WTC11 (cell line): Measurements from ENCODE around the gene ZNF300.

Experiments
- ZNF281 ChIP-seq: sonication (generic); formaldehyde crosslinking; IDR thresholded peaks from 2 replicates; pipeline ENCODE4 v1.8.0; 2023; ENCODE audit warnings: mild to moderate bottlenecking, missing genetic modification reagents
- TF ChIP-seq, protein P1 (sequence below): fragments of 200-600 bp; IDR thresholded peaks from 2 replicates; pipeline ENCODE4 v1.8.0; 2022; ENCODE audit warnings: antibody characterized with exemption

- TF ChIP-seq, protein P1, sequence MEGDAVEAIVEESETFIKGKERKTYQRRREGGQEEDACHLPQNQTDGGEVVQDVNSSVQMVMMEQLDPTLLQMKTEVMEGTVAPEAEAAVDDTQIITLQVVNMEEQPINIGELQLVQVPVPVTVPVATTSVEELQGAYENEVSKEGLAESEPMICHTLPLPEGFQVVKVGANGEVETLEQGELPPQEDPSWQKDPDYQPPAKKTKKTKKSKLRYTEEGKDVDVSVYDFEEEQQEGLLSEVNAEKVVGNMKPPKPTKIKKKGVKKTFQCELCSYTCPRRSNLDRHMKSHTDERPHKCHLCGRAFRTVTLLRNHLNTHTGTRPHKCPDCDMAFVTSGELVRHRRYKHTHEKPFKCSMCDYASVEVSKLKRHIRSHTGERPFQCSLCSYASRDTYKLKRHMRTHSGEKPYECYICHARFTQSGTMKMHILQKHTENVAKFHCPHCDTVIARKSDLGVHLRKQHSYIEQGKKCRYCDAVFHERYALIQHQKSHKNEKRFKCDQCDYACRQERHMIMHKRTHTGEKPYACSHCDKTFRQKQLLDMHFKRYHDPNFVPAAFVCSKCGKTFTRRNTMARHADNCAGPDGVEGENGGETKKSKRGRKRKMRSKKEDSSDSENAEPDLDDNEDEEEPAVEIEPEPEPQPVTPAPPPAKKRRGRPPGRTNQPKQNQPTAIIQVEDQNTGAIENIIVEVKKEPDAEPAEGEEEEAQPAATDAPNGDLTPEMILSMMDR: no peak
- no peak for TF ChIP-seq ZNF281 (CRISPR knock-in tag)
These were observed 56.5 kb downstream of the ZNF300 start for GRCh38 chr5:150848271-150848670.
